Stimulated activated CD8-positive, alpha-beta memory T cell treated with anti-CD3 and anti-CD28 coated beads, Interleukin-12 subunit alpha, Interleukin-12 subunit beta, amount 100 ng/mL, for 4 hours (primary cell): ENCODE results near the gene KDM8.
A peak's percentile ranks its signal among the peaks of the same experiment; 100 is the strongest.
"Not testable (repeated sequence)": the region's sequence is repeated elsewhere in the genome, so short reads cannot be mapped to it uniquely, and the experiment has no call there.

ENCODE experiments used
- DNase-seq: peaks from one replicate; pipeline ENCODE4 v3.0.0-alpha.2; 2020; ENCODE audit warnings: low read depth

Gene KDM8

DNA sequence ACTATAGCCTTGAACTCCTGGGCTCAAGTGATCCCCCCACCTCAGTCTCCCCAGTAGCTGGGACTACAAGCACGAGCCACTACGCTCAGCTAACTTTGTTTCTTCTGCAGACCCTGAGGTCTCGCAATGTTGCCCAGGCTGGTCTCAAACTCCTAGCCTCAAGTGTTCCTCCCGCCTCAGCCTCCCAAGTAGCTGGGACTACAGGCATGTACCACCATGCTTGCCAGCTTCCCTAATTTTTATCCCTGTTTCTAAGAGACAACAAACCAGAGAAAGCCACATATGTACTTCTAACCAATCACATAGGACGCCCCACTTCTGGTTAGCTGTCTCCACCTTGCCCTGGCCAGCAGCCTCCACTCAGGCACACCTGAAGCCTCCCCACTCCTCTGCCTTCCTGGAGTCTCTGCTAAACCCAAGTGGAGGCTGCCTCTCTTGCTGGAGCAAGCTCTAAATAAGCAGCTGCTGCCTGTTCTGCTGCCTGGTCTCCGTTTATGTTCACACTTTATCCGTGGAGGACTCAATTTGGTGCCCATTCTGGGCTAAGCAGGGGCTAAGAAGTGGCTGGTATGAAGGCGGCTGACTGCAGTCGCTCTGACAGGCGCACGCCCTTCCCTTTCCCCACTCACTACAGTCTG lies 40.5 kb downstream of the KDM8 start:
- DNase-seq: no peak

DNA sequence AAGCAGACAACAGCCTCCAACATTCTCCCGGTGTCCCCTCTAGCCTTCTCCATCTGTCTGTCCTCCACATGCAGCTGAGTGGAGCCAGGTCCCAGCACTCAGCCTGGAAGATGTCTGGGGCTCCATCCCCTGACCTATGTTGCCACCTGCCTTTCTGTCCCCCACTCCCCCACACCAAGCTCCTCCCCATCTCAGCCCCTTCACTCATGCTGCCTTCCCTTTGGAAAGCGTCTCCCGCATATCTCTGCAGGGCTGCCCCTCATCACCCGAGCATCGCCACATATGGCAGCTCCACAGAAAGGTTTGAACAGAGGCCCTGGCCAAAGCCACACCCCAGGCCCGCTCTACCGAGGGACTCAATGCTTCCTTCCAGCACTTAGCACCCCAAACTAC lies 41.0 kb downstream of the KDM8 start:
- no peak for DNase-seq

DNA sequence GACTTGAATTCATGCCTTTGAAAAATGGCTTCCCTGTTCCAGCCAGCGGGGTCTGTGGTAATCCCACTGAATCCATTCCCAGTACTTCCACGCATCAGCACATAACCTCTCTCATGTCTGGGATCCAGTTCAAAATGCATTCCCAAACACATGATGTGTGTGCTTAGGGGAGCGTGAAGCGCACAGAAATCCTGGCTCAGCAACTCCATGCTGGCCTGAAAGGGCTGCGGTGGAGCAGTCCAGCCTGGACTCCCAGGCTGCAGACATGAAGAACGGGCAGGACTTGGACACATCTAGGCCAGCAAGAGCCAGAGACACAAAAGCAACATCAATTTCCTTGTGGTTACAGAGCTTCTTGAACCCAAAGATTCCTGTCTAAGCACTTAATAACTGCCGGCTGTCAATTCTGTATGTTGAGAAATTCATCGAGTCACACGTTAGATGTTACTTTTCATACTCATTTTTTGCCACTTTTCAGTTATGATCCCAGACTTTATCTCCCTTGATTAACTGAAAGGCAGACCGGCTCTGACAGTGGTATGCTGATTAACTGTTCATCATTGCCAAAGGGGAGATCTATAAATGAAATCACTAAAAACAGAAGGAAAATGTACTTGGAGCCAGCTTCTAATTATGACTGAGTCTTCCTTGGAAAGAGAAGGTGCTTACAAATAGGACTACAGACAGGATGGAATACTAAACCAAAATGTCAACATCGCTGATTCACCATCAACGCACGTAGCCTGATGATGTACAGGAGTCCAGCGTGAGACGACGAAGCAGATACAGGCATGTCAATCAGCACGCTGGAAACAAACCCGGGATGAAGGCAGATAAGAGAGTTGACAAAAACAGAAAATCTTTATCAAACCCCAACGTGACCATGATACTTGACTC lies 42.2 kb downstream of the KDM8 start:
- DNase-seq: no peak

DNA sequence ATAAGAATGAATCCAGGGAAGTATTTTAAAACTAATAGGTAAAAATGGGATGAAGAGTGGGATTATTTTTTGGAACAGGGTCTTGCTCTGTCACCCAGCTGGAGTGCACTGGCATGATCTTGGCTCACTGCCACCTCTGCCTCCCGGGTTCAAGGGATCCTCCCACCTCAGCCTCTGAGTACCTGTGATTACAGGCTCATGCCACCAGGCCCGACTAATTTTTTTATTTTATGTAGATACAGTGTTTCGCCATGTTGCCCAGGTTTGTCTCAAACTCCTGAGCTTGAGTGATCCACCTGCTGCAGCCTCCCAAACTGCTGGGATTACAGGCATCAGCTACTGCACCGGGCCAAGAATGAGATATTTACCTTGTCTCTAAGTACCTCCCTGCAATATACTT lies 43.1 kb downstream of the KDM8 start:
- no peak for DNase-seq

DNA sequence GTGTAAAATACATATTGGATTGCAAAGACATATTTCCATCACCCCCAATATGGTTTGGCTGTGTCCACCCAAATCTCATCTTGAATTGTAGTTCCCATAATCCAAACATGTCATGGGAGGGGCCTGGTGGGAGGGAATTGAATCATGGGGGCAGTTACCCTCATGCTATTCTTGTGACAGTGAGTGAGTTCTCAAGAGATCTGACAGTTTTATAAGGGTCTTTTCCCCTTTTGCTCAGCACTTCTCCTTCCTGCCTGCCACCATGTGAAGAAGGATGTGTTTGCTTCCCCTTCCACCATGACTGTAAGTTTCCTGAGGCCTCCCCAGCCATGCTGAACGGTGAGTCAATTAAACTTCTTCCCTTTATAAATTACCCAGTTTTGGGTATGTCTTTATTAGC lies 43.8 kb downstream of the KDM8 start:
- not testable (repeated sequence) for DNase-seq

DNA sequence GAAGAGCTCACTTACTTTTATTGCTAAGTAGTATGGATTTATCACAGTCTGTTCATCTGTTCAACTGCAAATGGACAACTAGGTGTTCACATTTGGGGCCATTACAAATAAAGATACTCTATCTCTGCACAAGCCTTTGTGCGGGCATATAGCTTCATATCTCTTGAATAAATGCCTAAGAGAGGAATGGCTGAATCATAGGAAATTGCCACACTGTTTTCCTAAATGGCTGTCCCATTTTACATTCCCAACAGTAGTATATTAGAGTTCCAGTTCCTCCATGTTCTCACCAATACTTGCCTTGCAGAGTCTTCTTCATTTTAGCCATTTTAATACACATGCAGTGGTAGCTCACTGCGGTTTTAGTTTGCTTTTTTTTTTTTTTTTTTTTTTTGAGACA lies 44.7 kb downstream of the KDM8 start:
- DNase-seq: no peak

DNA sequence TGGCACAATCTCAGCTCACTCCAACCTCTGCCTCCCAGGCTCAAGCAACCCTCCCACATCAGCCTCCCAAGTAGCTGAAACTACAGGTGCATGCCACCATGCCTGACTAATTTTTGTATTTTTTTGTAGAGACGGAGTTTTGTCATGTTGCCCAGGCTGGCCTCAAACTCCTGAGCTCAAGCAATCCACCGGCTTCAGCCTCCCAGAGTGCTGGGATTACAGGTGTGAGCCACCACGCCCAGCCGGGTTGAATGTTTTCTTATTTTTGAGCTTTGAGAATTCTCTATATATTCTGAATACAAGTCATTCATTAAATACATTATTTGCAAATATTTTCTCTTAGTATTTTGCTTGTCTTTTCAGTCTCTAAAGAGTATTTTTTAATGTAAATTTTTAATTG lies 45.6 kb downstream of the KDM8 start:
- not testable (repeated sequence) for DNase-seq

DNA sequence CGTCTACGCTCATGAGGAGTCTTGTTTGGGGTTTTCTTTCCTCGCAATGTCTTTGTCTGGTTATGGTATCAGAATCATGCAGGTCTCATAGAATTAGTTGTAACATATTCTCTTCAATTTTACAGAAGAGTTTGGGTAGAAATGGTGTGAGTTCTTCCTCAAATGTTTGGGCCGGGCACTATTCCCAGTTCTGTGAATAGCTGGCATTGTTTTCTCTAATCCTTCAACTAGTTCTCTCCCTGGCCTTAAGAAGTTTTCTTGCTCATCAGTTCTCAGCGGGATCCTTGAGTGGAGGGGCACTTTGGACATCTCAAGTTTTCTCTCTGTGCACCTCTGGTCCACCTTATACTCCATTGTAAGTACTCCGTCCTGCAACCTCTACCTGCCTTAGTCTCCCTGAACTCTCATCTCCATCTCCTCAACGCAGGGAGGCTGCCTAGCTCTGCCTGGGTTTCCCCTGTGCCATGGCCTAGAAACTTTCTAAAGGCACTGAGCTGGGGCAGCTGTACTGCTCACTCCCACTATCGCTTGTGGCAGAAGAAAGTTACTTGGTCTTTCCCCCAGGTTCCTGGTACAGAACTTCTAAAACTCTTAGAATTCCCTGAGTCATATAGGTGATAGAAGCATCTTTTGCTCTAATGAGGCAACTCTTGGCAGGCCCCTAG lies 48.3 kb downstream of the KDM8 start:
- no peak for DNase-seq

DNA sequence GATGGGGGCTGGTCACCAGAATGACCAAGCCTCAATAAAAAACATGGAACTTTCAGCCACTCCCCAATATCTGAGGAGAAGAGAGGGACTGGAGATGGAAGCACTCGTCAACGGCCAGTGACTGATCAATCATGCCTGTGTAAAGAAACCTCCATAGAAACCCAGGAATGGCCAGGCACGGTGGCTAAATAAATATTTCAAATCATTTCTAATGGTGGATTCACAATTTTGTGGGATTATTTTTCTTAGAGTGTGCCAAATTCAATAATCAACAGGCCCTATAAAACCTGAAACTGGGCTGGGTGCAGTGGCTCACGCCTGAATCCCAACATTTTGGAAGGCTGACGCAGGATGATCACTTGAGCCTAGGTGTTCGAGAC lies 48.9 kb downstream of the KDM8 start:
- no peak for DNase-seq

DNA sequence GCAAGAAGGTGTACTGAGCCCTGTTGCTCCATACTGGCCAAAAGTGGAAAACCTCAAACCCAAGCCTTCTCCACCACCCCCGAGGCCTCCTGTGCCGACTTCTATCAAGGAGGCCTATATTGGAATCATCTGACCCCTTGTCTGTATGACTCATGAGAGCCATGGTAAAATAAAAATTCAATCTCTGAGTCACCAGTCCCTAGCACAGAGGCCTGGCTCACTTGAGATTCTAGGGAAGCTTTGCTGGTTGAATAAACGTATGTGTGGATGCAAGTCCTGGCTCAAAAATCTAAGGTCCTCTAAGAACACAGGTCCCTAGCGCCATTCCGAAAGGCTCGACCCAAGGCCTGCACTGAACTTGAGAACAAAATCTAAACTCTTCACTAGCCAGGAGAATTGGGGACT lies 50.2 kb downstream of the KDM8 start:
- no peak for DNase-seq

DNA sequence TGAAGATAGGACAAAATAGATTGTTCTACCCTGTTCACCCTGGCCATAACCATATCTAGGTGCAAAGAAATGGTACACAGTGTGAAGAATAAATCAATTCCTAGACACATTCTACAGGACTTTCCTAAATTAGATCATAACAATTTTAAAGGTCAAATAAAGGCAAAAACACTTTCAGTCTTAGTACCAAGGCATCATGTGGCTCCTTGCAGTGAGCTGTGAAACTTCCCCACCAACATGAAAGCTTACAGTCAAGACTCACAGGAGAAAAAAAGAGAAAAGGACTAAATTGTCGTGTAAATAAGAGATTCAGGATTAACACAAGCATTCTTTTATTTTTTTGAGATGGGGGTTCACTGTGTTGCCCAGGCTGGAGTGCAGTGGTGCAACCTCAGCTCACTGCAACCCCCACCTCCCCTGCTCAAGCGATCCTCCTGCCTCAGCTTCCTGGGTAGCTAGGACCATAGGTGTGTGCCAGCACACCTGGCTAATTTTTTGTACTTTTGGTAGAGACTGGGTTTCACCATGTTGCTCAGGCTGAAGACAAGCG lies 51.0 kb downstream of the KDM8 start:
- DNase-seq: no peak

DNA sequence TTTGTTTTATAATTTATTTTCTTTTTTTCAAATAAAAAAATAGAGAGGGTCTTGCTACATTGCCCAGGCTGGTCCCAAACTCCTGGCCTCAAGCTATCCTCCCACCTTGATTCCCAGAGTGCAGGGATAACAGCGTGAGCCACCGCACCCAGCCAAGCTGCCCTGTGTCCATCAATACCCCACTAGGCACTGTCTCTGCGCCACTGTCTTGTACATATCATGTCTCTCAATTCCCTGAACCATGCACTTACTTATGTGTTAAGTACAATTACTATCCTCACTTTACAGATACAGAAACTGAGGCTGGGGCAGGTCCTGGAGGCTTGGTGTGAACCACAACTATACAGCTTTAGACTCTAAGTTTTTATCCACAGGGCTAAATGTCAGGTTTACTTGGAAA lies 53.5 kb downstream of the KDM8 start:
- DNase-seq: no peak

DNA sequence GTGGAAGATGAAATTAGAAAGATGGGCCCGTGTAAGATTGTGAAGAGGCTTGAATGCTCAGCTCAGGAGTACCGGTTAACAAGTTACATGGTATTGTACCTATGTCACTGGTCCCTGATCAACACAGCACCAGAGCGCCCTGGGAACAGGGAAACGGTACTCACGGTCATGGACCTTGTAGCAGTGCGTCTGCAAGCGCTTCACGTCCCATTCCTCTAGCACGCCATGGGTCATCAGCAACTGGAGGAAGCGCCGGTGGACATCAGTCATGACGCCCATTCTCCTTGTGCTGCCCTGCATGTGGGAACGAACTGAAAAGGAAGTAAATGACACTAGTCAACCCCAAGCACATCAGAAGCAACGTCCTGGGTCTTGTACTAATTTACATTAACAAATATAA lies 53.9 kb downstream of the KDM8 start:
- DNase-seq: no peak

DNA sequence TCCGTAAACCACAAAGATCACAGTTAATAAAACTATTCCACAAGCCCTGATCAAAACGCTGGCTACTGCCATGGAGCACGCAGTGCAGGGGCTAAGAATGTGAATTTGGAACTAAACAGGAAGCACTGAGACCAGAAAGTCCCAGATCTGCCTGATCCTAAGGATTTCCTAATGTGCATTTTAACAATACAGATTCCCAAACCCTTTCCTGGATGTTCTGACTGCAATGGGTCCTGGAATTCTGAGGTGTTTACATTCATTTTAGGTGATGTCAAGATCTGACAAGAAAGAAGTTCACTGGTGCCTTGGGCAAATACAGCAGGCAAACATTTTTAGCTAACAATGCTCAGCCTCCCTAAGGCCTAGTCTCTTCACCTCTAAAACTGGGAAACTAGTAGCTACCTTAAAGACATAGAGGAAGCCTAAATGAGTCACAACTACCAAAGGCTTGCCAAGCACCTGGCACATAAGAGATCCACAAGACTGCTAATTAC lies 55.0 kb downstream of the KDM8 start:
- no peak for DNase-seq

DNA sequence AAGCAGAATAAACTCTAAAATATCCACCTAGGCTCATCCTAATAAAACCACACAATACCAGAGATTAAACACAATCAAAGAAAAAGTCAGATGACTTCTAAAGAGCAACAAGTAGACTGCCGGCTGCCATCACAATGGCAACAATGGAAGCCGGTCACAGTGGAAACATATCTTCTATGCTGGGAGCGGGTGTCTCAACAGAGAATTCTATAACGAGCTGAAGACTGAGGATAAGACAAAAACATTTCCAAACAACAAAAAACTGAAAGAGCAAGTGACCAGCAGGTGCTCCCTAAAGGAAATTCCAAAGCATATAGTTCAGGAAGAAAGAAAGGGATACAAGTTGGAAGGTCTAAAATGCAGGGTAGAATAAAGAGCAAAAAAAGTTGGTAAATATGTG lies 56.4 kb downstream of the KDM8 start:
- DNase-seq: no peak

DNA sequence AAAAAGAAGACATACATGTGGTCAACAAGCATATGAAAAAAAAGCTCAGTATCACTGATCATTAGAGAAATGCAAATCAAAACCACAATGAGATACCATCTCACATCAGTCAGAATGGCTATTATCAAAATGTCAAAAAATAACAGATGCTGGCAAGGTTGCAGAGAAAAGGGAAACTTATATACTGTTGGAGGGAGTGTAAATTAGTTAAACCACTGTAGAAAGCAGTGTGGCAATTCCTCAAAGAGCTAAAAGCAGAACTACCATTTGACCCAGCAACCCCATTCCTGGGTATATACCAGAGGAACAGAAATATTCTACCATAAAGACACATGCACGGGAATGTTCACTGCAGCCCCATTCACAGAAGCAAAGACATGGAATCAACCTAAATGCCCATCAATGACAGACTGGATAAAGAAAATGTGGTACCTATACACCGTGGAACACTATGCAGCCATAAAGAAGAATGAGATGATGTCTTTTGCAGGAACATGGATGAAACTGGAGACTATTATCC lies 59.6 kb downstream of the KDM8 start:
- not testable (repeated sequence) for DNase-seq

DNA sequence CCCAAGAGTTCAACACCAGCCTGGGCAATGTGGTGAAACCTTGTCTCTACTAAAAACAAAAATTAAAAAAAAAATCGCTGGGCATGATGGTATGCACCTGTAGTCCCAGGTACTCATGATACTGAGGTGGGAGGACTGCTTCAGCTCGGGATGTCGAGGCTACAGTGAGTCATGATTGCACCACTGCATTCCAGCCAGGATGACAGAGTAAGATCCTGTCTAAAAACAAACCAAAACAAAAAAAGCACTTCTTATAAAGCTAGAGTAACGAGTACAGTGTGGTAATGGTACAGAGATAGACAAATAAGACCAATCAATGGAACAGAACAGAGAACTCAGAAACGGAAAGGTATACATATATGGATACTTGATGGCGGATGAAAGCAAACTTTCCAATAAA lies 60.8 kb downstream of the KDM8 start:
- DNase-seq: no peak

DNA sequence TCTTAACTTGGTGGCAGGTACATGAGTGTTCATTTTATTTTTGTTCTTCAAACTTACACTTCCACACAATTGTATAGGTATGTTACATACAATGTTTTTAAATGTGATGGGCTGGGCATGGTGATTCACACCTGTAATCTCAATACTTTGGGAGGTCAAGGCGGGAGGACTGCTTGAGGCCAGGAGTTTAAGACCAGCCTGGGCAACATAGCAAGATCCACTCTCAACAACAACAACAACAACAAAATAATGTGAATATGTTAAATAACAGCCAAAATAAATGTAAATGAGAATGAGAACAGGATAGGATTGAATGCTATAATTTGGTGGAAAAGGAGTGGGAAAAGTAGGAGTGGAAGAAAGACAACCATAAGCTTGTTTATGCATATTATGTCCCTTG lies 62.7 kb downstream of the KDM8 start:
- no peak for DNase-seq

DNA sequence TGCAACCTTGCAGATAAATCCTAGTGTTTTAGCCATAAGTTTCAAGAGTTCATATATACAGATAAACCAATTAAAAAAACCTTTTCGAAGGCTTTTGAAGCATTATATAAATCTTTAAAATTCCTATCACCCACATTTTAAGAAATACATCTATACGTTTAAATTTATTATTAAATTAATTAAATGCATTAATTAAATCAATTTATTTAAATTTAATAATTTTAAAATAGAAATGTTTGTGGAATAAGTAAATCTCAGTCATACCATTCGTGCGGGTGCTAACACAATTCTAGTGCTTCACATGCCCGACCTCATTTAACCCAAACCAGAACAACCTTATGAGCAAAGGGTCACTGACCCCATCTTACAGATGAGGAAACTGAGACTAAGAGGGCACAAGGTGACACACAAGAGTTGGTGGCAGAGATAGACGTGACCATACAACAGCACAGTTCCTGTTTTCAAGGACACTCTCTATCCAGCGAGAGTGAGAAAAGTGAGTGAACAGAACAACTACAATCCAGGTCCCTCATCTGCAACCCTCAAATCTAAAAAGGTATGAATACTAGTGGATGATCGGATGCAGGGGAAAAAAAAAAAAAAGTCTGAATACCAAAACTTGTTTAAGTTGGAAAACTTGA lies 63.8 kb downstream of the KDM8 start:
- DNase-seq: no peak

DNA sequence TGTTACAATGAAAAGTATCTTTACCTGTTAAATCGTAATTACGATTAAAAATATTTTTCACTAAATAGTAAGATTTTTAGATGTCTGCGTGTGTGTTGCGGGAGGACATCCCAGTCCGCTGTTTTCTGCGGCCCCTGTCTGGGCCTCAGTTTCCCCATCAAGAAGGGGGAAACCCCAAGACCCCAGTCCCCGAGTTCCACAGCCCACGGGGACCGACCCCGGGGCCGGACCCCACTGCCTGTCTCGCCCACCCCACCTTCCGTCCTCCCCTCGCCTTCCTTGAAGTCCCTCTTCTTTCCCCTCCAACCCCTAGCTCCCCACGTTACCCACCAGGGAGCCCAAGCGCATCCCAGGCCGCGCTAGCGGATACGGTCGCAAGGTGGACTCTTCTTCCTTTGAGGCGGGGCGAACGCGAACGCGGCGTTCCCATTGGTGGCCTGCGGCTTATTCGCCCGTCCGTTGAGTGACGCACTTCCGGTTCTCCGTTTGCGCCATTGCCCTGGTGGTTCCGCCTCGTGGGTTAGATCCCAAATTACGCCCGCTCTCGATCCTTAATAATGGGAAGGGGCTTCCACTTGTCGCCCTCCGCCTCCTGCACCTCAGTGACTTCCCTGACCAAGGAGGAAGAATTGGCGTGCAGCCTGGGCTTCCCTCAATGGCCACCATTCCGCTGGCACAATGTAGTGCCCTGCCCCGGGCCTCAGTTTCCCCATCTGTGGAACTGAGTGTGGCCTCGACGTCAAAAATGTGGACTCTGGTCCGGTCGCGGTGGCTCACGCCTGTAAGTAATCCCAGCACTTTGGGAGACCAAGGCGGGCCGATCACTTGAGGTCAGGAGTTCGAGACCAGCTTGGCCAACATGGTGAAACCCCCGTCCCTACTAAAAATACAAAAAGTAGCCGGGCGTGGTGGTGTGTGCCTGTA lies 65.3 kb downstream of the KDM8 start, which contains the start of gene NSMCE1:
Gene NSMCE1 (minus strand): TSS at position 397 of the 924 bp plus-strand sequence. CDS start 11,202 bp downstream, outside the sequence.
- DNase-seq: peak; percentile 89
